HG03066 (cell line): ENCODE results near the gene CACNB4.
A peak's percentile ranks its signal among the peaks of the same experiment; 100 is the strongest.

Experiments used
- ATAC-seq: cut with Tn5 transposase; IDR thresholded peaks from one replicate; pipeline ENCODE4 v1.9.1; 2021; ENCODE audit warnings: low read depth; ENCODE audit not compliant: unreplicated experiment

CACNB4 gene

DNA sequence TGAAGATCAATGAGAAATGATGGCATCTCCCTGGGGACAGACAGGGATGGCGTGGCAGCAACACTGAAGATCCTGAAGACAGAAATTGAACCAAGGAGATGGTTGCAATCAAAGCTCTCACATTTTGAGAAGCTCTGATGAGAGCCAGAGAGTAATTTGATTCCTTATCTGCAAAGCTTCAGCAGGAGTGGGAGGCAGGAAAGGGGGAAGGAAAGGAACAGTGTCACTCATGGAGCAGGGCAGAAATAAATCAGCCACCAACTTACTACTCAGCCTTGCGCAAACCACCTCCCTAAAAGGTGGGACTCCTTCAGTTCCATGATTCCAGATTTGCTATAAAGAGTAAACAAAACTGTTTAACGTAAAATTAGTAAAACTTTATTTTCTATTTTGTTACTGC lies 119.2 kb downstream of the CACNB4 start:
- no peak for ATAC-seq

DNA sequence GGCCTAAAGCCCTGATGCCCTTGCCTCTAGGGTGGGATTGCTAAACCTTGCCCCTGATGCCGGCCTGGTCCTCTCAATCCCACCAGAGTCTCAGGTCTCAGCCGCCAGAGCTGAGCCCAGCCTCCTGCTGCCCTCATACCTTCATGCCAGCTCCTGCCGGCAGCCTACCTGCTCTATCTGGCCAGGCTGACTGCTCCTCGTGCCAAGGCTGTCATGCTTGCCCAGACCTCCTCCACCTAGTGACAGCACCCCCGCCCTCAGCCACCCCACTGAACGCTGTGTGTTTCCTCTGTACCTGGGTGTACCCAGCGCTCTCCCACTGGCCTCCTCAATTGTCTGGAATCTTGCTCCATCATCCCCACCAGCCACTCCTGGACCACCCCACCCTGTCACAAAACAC lies 120.1 kb downstream of the CACNB4 start:
- no peak for ATAC-seq

DNA sequence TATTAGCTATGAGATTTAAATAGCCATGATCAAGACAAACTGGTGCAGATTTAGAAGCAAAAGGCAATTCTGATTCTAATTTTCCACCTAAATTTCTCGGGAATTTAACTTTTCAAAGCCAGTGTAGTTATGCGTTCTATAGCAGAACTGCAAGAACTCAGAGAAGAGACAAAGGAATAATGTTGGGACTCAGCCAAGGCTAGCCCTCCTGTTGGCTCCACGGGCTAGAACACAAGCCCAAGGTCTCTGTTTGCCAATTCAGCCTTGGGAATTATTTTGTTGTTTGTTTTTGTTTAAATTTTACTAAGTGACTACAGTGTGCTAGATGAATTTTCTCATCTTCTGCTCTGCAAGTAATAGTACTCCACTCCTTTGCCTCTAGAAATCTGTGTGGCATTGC lies 121.2 kb downstream of the CACNB4 start:
- no peak for ATAC-seq

DNA sequence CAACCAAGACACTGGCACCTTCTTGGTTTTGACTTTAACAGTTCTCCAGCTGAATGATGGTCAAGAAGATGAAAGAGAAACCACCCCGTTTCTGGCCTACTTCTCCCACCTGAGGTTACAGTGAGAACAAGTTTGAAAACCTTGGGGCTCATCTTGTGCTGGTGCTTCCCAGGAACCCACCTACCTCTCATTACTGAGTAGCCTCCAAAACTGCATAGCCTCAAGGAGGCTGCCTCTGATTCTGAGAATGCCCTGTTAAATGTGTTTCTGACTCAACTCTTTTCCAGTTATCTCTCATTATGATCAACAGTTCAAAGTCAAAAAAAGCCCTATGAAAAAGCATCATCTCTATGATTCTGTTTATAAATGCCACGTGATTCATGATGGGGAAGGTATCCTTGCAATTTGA lies 121.9 kb downstream of the CACNB4 start:
- ATAC-seq = peak; percentile 92

DNA sequence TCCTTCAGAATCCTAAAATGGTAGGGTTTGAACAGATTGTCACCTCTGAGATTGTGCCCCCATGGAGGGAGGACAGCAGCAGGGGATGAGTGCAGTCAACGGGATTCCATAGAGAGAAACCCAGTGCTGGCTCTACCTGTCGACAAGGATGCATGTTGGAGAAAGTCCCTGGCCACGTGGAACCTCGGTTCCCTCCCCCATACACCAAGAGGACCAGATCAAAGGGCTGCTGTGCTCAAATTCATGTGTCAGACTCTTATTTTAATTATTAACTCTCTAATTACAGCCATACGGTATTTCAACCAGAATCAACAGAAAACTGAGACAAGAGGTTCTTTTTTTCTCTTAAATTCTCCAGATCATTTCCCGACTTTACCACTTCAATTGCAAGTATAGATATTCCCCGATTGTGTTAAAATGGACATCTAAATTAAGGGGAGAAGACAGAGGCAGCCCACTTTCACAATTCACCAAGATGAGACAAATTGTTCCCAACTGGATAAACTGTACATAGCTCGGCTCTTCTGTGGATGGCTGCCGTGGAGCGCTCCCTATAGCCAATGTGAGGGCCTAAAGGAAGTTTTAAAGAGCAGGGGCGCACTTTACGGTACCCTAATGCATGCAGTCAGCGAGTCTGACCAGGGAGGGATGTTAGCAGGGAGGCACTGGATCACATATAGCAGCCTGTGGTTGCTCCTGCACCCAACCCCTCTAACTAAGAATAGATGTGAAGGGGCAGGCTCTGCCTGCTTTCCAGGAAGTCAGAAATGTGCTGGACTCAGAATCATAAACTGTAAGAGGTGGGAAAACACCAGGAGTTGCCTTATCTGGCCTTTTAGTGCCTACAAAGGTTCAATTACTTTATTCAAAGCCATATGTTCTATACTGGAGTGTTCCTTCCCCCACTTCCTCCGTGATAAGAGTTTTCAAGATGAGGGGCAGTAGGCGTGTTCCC lies 123.1 kb downstream of the CACNB4 start:
- no peak for ATAC-seq

DNA sequence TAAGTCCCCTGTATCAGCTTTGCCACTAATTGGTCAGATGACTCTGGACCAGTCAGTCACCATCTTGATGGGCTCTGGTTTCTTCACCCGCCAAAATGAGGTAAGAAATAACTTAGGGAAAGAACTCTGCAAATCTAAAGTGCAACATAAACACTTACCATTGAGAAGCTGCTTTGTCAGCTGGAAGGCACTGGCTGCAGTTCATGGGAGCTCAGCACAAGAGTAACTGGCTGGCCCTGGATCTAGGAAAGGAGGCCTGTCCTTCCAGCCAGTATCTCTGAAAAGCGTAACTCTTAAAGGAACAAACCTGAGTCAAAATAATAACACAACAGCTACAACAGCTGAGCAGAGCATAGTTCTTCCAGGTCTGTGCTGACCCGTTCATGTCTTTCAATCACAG lies 123.9 kb downstream of the CACNB4 start:
- no peak for ATAC-seq

DNA sequence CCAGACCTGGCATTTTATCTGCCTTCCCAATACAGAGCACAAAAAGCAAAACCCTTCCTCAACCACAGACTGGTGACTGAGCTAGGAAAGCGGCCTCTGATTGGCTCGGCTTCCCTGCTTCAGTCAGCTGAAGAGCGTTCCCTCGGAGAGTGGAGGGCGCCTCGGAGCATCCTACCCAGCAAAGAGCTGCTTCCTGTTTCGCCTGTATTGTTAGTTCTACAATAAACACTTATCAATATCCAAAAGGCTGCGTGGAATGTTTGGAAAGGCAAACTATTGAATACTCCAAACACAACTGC lies 125.0 kb downstream of the CACNB4 start:
- no peak for ATAC-seq

DNA sequence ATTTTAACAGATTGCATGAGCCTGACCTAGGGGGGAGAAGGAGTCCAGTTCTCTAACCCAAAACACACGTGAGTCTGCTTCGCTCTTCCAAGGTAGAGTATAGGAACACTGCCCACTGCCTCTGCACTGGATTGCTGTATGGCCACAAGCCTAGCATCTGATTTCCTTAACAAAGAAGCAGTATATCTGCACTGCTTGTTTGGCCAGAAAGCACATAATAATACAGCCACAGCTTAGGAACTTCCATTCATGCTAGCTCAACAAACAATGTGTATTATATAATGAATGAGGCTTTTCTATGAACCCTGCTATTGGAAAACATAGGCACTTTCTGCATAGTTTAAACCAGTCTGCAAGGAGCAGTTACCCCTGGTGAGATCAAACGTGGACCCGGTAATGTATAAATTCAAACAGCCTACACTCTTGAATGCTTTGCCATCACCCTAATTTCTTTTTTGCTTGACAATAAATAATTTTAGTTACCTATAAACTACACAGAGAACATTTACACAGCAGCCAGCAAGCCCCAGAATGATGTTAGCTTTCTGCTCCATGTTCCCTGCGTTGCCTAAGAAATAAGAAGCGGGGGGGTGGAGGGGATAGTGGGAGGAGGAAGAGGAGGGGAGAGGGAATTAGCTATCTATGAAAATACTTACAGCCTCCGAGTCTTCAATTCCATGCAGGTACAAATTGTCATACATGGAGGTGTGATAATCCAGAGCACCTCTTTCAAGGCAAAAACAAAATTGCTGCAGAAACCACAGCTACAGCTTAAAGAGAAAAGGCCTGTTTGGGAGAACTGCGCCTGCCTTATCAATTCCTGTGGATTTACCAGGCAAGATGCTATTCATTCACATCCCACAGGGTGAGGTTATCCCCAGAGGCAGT lies 125.6 kb downstream of the CACNB4 start:
- no peak for ATAC-seq

DNA sequence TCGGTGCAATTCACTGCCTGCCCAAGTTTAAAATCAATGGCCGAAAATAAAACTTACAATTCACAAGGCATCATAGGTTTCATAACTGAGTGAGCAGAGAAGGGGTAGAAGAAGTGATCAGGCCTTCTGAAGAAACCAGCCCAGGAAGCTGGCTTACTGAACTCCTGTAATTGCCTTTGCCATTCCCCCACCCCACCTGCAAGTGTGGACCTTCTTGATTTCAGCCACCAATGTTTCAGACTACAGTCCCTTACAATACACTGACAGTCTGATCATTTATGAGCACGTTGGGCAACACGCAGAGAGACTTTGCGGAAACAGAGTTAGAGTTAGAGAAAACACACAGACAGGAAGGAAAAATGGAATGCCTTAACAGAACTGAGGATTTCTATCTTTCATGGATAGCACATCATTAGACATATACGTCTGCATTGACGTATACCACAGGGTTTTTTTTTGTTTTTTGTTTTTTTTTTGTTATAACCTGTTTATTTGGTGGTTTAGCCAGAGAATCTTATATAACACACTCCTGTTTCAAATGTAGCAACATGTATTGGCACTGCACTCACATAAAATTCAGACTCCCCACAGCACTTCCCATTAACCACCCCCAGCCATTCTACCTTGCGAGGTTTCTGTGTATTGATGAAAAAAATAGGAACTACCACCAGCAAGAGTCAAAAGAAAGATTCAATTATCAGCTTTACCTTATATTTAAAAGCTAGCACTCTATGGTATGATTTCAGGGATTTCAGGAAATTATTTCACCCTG lies 126.4 kb downstream of the CACNB4 start:
- no peak for ATAC-seq

DNA sequence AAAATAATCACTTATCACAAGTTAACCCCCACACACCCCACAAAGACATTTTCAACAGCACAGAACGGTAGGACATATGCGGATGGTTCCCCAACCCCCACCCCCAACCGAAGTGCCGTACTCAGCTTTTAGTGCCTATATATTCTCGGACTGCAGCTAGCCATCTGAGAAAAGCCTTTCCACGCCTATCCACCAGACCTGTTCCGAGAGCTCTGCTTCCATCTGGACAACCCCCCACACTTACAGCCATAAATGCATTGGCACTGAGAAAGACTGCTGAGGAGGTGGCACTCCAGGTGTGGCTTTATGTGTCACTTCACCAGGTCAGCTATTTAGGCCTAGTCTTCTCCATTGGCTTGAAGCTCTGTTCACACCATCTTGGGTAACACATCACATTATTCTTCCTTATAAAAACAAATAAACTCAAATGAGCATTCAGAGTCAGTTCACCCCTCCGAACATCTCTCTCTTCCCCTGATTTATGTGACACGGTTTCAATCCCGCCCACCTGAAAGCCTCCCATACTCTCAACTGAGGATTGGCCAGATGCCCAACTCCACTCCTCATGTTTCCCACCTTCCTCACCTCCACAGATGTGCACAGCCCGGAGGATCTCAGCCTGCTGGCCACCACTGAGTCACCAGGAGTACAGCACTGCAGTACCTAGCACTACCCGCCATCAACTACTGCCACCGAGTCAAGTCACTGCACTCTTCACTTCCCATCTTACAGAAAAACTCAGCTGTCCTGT lies 127.4 kb downstream of the CACNB4 start:
- no peak for ATAC-seq

DNA sequence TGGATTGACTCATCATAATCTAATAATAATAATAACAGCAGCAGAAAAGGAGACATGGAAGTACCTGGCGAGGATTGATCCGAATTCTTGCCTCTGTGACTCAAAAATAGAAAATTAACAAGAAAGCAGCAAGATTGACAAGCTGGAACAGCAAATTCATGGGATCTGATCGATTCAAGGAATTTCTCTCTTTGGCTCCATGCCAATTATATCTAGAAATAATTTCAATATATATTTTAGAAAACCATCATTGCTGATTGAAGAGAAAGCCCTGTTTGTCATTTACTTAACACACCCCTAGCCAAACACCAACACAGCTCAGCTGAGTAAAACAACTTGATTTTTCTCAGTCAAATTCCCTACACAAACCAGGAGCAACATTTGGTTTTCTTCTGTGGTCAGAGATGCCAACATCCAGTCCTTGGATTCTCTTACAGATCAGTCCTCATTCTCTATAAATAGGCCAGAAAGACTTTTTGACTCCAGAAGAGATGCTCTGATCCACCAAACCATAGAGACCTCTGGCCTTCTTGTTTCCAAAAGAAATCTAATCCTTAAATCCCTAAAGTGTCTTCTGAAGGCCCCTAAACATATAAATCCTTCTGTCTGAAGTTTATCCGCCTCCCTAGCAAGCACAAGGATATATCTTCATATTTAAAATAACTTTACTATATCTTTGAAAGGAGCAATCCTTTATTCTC lies 129.9 kb downstream of the CACNB4 start:
- ATAC-seq = no peak

DNA sequence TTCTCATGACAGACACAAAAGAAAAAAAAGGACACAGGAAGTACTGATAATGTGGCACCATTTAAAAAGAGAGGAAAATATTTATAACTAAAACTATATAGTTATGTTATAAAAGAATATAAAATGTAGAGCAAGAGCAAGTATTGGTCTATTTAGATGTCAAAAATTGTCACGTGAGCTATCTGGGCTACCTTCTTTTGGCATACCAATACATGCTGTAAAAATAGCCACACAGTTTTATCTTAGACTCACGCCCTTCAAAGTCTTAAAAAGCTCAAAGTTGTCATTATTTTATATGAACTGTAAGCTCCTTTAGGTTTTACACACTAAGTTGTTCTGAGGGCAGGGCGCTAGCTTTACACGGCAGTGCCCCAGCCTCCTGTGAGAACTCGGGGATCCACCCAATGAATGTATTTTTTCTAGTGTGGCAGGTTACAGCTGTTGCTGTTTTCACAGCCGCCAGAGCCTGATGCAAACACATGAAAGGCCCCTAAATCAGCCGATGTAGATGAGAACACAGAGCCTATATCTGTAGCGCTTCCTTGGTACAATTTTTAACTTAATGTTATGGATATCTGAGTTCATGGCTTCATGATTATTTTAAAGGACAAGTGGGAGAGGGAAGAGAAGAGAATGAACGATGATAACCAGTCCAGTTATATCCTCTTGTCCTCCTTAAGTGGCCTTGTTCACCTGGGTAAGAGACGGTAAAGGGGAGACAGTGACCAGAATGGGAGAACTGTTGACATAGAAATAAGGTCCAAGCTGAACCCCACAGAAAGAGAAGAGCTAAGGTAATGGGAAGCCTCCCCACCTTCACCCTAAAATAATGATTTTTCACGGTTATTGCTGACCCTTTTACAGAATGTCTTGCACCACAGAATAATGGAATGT lies 130.8 kb downstream of the CACNB4 start:
- ATAC-seq = no peak

DNA sequence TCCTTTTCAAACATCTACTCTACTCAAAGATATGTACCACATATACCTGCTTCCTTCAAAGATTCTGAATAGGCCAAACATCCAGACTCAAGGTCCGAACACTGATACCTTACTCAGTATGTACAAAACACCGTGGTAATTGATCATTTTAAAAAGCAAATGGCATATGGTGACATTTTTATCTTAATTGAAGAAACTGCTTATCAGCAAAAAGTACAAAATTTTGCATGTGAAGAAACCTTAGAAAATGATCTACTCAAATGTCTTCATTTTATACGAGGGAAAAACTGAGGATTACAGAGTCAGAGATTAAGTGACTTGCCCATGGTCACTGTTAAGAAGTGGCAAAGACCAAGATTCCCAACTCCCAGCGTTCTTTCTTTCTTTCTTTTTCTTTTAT lies 133.0 kb downstream of the CACNB4 start:
- no peak for ATAC-seq

DNA sequence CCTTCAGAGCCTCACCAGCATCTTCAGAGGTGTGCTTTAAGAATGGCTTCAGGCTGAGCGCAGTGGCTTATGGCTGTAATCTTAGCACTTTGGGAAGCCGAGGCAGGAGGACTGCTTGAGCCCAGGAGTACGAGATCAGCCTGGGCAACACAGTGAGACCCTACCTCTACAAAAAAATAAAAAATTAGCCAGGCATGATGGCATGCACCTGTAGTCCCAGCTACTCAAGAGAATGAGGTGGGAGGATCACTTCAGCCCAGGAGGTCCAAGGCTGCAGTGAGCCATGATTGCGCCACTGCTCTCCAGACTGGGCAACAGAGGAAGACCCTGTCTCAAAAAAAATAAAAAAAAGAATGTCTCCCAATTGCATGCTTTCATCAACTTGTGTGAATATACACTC lies 137.3 kb downstream of the CACNB4 start:
- ATAC-seq = no peak

DNA sequence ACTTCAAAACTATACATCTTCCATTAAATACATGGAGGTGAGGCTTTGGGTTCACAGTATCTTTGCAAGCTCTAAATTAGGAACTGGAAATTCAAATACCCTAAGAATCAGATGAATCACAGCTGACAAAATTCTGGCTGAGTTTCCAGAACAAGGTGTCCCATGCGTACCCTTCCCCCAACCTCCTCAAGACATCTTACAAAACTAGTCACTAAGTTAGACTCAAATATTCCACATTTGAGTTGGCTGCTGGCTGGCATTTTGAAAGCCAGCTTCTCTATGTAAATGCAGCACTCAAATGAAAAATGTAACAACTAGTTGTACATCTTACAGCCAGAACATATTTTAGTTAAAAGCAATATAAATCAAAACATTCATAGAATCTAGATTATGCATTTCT lies 139.6 kb downstream of the CACNB4 start:
- ATAC-seq = no peak

DNA sequence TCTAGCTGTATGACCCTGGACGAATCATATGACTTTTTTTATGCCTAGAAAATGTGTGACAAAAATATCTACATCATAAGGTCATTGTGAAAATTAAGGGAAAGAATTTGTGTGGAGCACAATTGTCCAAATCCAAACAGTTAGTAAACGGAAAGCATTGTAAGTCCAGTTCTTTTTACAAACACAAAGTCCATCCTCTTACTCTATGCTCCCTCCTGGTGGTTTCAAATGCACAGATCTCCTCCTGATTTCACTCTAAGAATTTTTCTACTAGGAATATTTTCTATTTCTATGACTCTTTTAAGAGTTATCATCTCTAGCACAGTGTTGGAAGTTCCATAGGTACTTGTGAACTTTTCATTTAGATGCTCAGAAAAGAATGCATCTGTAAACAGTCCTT lies 145.4 kb downstream of the CACNB4 start:
- no peak for ATAC-seq

DNA sequence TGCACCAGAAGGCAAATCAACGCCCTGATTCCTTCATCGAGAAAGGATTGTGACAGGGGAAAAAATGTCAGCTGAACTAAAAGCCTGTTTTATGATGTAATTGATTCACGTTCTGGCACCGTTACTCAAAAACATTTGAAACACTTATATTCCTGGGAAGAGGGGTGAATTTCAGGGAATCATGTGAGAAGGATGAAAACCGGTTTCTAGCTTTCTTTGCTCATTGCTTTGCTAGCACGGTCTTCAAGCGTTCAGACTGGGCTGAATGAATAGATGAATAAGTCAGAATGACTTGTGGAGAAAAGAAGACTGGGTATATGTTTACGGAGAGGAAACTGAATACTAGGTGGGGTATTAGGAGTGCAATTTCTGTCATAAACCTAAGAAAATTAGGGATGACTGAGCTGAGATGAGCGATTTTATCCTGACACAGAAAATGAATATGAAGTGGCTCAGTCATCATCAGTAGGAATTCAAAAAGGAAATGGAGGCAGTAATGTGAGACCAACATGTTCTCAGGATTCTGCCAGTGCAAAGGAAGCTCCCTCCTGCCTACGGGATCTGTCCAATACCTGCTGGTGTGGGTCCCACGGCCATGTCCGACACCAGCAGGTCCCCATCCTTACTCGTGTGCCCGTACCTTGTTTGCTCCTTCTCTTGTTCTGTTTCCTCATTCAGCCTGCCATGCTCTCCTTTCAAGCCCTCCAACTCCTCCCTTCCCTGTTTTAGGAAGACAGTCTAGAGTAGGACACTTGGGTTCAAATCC lies 146.0 kb downstream of the CACNB4 start:
- ATAC-seq = no peak

DNA sequence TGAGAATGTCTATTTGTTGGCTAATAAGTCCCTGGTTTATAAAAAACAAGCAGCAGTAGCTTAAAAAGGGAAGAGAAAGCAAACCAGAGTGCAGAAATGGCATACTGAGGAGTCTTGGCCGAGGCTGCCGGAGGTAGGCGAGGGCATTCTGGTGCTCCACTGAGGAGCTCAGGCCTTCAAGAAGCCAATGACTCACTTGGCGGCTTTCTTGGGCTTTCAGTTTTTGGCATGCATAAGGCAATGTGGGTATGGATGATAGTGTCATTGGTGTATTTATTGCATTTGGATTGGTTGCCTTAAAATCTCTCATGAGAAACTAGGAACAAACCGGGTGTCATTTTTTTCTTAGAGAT lies 151.1 kb downstream of the CACNB4 start:
- ATAC-seq = peak; percentile 9
